DMS79 treated with DMSO at 0.1 percent for 48 hours (cell line): ENCODE data around the gene DGAT2.

ENCODE experiments used
- DNase-seq: peaks from one replicate; lab custom pipeline; 2025; lab: John Stamatoyannopoulos, UW

The DGAT2 gene

DNA sequence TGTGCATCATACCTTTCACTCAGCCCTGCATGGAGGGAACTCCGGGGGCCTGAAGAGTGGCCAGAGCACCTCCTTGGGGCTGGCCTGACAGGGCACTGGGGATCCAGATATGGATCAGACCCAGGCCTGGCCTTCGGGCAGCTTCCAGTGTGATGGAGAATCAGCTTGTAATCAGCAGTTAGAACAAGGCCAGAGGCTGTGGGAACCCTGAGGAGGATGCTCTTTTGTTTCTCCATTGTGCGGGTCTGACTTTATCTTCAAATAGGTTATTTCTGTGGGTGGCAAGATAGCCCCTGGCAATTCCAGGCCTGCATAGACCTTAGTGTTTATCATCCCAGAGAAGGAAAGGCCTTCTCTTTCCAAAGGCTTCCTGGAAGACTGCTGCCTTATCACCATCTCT is 12.3 kb downstream of the DGAT2 start:
- no peak for DNase-seq

DNA sequence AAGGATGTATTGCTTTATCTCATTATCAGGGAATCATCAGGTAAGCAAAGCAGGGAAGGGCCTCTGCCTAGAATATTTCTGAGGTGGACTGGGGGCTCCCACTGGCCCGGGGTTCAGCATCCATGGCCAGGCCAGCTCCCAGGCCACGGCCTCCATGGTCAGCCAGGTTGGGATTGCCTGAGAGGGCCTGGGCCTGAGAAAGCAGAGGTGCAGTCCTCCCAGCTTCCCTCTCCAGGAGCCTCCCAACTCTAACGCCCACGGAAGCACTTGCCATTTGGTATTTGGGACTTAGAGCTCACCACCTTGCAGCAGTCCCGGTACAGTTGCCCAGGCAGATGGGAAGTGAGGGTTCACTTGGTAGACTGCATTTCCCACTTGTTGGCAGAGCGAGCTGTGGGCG is 12.7 kb downstream of the DGAT2 start:
- no peak for DNase-seq

DNA sequence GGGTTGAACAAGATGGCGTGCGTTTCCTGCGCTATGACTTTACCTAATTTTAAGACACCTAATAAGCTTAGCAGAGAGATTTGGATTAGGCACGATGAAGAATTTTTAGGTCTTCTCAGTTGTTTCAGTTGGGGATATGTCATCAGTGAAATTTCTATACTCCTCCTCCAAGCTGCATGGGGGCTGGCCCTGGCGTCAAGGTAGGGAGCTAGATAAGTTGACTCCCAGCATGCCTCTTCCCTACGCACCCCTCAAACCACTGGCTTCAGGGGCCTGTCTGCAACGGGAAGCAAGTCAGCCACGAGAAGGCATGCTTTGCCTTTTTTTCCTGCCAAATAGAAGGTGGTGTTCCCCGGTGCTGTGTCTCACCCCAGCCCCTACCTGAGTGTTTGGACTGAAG is 13.3 kb downstream of the DGAT2 start:
- no peak for DNase-seq

DNA sequence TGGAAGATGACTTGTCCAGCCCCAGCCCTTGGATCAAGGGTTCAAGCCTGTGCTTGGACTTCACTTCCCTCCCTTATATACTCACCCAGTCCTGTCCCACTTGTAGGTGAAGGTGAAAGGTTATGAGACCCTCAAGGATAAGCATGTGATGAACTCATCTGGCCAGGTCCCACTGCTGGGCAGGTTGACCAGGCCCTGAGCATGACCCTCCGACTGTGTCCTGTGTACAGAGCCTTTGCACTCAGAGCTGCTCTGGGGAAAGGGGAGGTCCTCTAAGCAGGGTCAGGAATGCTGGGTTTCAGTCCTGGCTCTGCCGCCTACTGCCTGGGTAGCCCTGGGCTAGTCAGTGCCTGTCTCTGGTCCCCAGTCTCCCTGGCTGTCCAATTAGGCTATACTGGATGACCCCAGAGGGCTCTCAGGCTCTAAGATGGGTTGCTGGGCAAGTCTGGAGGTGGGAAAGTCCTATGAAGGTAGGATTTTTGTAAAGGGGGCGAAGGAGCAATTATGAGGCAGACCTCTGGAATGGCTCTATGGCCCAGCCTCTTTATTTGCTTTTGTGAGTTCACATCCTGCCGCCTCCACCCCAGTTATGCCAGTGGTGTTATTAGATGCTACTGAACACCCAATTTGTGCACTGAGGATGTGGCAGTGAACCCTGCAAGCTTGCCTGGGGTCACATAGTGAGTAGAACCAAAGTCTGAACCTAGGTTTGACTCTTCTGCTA is 14.1 kb downstream of the DGAT2 start:
- DNase-seq, result no peak

- no peak for DNase-seq
These were observed 15.0 kb downstream of the DGAT2 start for GRCh38 chr11:75783416-75784084.

GRCh38 chr11:75784085-75784478 is 15.5 kb downstream of the DGAT2 start:
- DNase-seq, result no peak

DNA sequence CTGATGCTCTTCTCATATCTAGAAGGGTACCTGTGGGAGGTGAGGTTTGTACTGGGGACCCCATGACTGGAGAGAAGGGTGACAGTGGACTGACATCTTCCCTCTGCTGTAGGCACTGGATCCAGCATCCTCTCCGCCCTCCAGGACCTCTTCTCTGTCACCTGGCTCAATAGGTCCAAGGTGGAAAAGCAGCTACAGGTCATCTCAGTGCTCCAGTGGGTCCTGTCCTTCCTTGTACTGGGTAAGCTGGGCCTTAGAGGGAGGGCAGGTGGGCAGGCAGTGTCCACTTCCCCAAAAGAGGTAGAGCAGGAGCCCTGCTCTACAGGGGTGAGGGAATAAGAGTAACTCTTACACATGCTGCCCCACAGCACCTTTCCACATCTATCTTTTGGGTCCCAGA is 15.9 kb downstream of the DGAT2 start:
- no peak for DNase-seq

GRCh38 chr11:75785187-75785586 is 16.6 kb downstream of the DGAT2 start:
- DNase-seq, result no peak

- DNase-seq, result no peak
These were observed 17.6 kb downstream of the DGAT2 start for GRCh38 chr11:75786101-75786736.

DNA sequence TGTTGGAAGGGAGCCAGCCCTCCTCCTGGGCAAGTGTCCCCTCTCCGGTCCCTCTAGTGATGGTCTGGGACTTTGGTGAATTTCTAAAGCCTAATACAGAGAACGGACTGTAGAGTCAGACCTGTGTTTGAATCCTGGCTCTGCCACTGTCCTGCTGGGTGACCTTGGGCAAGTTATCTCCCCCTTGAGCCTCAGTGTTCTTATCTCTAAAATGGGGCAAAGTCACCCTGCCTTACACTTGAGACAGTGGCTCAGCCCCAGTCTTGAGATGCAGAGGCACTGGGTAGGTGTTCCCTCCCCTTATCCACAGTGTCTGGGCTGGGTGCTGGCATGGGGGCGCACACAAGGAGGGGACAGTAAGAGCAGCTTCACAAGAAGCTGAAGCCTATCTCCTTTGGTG is 20.9 kb downstream of the DGAT2 start:
- no peak for DNase-seq

- no peak for DNase-seq
These were observed 22.4 kb downstream of the DGAT2 start for GRCh38 chr11:75790986-75791385.

- no peak for DNase-seq
These were observed 23.7 kb downstream of the DGAT2 start for GRCh38 chr11:75792127-75792731.

GRCh38 chr11:75792997-75793800 is 24.6 kb downstream of the DGAT2 start:
- no peak for DNase-seq

DNA sequence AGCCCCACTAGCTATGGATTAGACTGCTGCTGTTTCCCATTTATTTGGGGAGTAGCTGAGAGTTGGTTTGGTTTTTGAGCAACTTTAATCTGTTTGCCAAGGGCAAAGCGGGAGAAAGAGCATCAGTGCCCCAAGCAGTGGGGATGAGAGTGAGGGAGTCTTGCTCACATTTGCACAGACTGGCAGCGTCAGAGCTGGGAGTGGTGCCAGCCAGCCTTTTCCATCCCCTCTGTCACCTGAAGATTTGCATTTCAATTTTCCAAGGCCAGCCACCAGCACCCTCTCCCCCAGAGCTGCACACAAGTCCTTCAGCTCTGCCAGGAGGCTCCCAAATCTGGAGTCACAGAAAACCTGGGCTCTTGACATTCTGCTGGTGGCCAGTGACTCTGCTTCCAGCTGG is 25.4 kb downstream of the DGAT2 start:
- DNase-seq, result no peak

GRCh38 chr11:75795276-75796090 is 26.9 kb downstream of the DGAT2 start:
- DNase-seq, result no peak

GRCh38 chr11:75796091-75796435 is 27.5 kb downstream of the DGAT2 start:
- no peak for DNase-seq

DNA sequence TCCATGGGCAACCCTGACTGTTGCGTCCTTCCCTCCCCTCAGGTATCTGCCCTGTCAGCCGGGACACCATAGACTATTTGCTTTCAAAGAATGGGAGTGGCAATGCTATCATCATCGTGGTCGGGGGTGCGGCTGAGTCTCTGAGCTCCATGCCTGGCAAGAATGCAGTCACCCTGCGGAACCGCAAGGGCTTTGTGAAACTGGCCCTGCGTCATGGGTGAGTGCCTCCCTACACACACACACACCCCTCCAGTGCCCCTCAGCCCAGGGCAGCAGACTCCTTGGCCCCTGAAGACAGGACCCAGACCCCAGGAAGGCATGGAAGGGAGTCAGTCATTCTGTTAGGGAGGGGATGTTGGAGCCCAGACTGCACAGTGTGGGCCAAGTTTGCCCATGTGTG is 28.5 kb downstream of the DGAT2 start:
- DNase-seq, result no peak

DNA sequence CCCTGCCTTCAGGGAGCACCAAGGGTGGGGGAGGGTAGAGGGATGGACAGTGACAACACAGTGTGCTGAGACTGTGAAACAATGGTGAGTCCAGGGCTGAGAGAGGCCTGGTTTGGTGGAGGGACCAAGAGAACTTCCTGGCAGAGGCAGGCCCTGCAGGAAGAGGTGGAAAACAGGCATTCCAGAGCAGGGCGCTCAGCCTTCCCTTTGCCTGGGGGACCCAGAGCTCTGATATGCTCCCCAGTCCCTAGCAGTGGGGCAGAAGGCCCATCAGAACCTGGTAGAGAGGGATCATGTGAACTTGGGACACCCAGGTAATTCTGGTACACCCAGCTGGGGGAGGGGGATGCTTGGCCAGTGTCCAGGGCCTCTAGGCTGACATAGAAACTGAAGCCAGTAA is 29.2 kb downstream of the DGAT2 start:
- DNase-seq, result no peak

- no peak for DNase-seq
These were observed 31.6 kb downstream of the DGAT2 start for GRCh38 chr11:75800136-75800675.

GRCh38 chr11:75800728-75801361 is 32.3 kb downstream of the DGAT2 start:
- DNase-seq, result no peak
